ENCODE data around the gene PON3.

DNA sequence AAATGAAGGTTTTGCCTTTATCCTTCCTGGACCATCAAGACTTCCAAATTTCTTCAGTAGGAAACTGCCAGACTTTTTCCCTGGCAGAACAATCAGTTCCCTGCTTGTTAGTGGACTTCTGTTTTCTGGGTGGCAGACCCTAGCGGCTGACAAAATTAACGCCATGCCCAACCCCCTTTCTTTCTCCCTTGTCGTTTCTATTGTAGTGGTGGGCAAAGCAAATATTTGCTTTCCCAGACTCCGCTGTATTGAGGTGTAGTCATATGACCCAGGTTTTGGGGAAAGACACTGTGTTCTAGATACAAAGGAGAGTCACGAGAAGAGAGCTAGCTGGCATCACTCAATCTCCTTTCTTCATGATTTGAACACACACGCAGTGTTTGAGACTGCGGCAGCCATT is 31.0 kb upstream of the PON3 start:
- TF ChIP-seq, protein P1, sequence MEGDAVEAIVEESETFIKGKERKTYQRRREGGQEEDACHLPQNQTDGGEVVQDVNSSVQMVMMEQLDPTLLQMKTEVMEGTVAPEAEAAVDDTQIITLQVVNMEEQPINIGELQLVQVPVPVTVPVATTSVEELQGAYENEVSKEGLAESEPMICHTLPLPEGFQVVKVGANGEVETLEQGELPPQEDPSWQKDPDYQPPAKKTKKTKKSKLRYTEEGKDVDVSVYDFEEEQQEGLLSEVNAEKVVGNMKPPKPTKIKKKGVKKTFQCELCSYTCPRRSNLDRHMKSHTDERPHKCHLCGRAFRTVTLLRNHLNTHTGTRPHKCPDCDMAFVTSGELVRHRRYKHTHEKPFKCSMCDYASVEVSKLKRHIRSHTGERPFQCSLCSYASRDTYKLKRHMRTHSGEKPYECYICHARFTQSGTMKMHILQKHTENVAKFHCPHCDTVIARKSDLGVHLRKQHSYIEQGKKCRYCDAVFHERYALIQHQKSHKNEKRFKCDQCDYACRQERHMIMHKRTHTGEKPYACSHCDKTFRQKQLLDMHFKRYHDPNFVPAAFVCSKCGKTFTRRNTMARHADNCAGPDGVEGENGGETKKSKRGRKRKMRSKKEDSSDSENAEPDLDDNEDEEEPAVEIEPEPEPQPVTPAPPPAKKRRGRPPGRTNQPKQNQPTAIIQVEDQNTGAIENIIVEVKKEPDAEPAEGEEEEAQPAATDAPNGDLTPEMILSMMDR (IDR thresholded peaks at IDR 0.05; ENCODE audit: low read length), result no peak
- no peak for TF ChIP-seq EZH2 (IDR thresholded peaks at IDR 0.05; ENCODE audit: borderline replicate concordance, low read length)
